Adipose tissue (tissue), 3 donors: Measurements from ENCODE around the gene DPH5. TPM values are rescaled to one million over a fixed set of nuclear protein-coding genes. Genes with fewer than 3 reads are reported as not detected.
"Not testable (repeated sequence)": the region's sequence is repeated elsewhere in the genome, so short reads cannot be mapped to it uniquely, and the experiment has no call there.

Experiments
- H3K27ac ChIP-seq: one replicate; pipeline ENCODE4 v1.5.1; 2013; ENCODE audit warnings: low read depth, low read length
- WGBS, 3 donors: extraction: QIAGEN DNeasy Blood & Tissue Kit; methylation state at CpG; one replicate each; pipeline ENCODE4 v1.1.7; 2013; 5-methylcytosine and 5-hydroxymethylcytosine counted together
- polyA plus RNA-seq, 3 donors: library from polyadenylated mRNA; stranded (reverse); fragments of 200-250 nt; gene quantifications; one replicate each; pipeline ENCODE4 v1.2.3, GENCODE V29; 2013
- donor health status: healthy with polysubstance abuse.
- donor health status: Bipolar disorder and iron deficiency.
- donor health status: healthy.

The DPH5 gene
- polyA plus RNA-seq, 3 donors = 20.6 to 33.4 (median 28.4) TPM

- H3K27ac ChIP-seq = no peak overlapping the region
- WGBS, 3 donors = 21 to 53% (median 26%) methylated on average over 2 of the region's 2 CpGs
These were observed 23.0 kb downstream of the DPH5 start for GRCh38 chr1:101002551-101002950.

- WGBS, 3 donors = 92 to 99% (median 97%) methylated on average over 2 of the region's 2 CpGs
- no peak overlapping the region for H3K27ac ChIP-seq
These were observed 25.3 kb downstream of the DPH5 start for GRCh38 chr1:101000131-101000873.

GRCh38 chr1:100998426-100998825 is 27.2 kb downstream of the DPH5 start:
- WGBS, 3 donors = 91 to 100% (median 100%) methylated on average over 1 of the region's 1 CpG

GRCh38 chr1:100995198-100995988 is 30.2 kb downstream of the DPH5 start:
- 46 to 78% (median 48%) methylated on average over 4 of the region's 4 CpGs for WGBS, 3 donors

More at GRCh38 chr1:100998426-100998825, 27.2 kb downstream of the DPH5 start:
- H3K27ac ChIP-seq = no peak overlapping the region

GRCh38 chr1:100989306-100990077 is 36.1 kb downstream of the DPH5 start:
- whole genome bisulfite sequencing, 3 donors = 73 to 87% (median 80%) methylated on average over 2 of the region's 2 CpGs
- H3K27ac ChIP-seq = no peak overlapping the region

More at GRCh38 chr1:100995198-100995988, 30.2 kb downstream of the DPH5 start:
- no peak overlapping the region for H3K27ac ChIP-seq

GRCh38 chr1:100988121-100988520 is 37.5 kb downstream of the DPH5 start:
- WGBS, 3 donors = 91 to 96% (median 95%) methylated on average over 3 of the region's 3 CpGs
- H3K27ac ChIP-seq = no peak overlapping the region

- WGBS, 3 donors = 91 to 96% (median 95%) methylated on average over 4 of the region's 4 CpGs
- H3K27ac ChIP-seq = no peak overlapping the region
These were observed 42.8 kb downstream of the DPH5 start for GRCh38 chr1:100982793-100983192.

GRCh38 chr1:100979631-100980030 is 46.0 kb downstream of the DPH5 start:
- no peak overlapping the region for H3K27ac ChIP-seq
- WGBS, 3 donors = 98 to 99% (median 98%) methylated on average over 2 of the region's 2 CpGs

GRCh38 chr1:100976936-100977335 is 48.6 kb downstream of the DPH5 start:
- WGBS, 3 donors = 48 to 90% (median 90%) methylated on average over 1 of the region's 1 CpG
- H3K27ac ChIP-seq = no peak overlapping the region

- 49 to 62% (median 51%) methylated on average over 1 of the region's 1 CpG for WGBS, 3 donors
- H3K27ac ChIP-seq = no peak overlapping the region
These were observed 53.4 kb downstream of the DPH5 start for GRCh38 chr1:100972185-100972584.

- H3K27ac ChIP-seq = no peak overlapping the region
These were observed 54.6 kb downstream of the DPH5 start for GRCh38 chr1:100971021-100971420.

GRCh38 chr1:100969327-100969726 is 56.3 kb downstream of the DPH5 start:
- WGBS, 3 donors = 86 to 93% (median 90%) methylated on average over 2 of the region's 2 CpGs
- H3K27ac ChIP-seq = no peak overlapping the region

More at GRCh38 chr1:100971021-100971420, 54.6 kb downstream of the DPH5 start:
- 90 to 97% (median 92%) methylated on average over 1 of the region's 1 CpG for WGBS, 3 donors

GRCh38 chr1:100968621-100969020 is 57.0 kb downstream of the DPH5 start:
- no peak overlapping the region for H3K27ac ChIP-seq
- 68 to 80% (median 76%) methylated on average over 1 of the region's 1 CpG for WGBS, 3 donors

- no peak overlapping the region for H3K27ac ChIP-seq
- 62 to 90% (median 73%) methylated on average over 1 of the region's 1 CpG for WGBS, 3 donors
These were observed 65.5 kb downstream of the DPH5 start for GRCh38 chr1:100960098-100960497.

GRCh38 chr1:100959502-100960060 is 66.0 kb downstream of the DPH5 start:
- no peak overlapping the region for H3K27ac ChIP-seq
- WGBS, 3 donors = 80 to 89% (median 86%) methylated on average over 5 of the region's 5 CpGs

GRCh38 chr1:100955322-100955721 is 70.3 kb downstream of the DPH5 start:
- H3K27ac ChIP-seq = no peak overlapping the region

GRCh38 chr1:100953960-100954730 is 71.4 kb downstream of the DPH5 start:
- no peak overlapping the region for H3K27ac ChIP-seq
- 86 to 91% (median 90%) methylated on average over 2 of the region's 2 CpGs for WGBS, 3 donors

More at GRCh38 chr1:100955322-100955721, 70.3 kb downstream of the DPH5 start:
- WGBS, 3 donors = 34 to 60% (median 44%) methylated on average over 1 of the region's 1 CpG

GRCh38 chr1:100952970-100953369 is 72.6 kb downstream of the DPH5 start:
- H3K27ac ChIP-seq = not testable (repeated sequence)
- WGBS, 3 donors = 86 to 97% (median 92%) methylated on average over 1 of the region's 1 CpG
